GM19467 (cell line): ENCODE measurements around the gene PZP.
"Not testable (repeated sequence)": the region's sequence is repeated elsewhere in the genome, so short reads cannot be mapped to it uniquely, and the experiment has no call there.

Experiments used
- ATAC-seq: cut with Tn5 transposase; IDR thresholded peaks from one replicate; pipeline ENCODE4 v1.9.1; 2021; ENCODE audit warnings: mild to moderate bottlenecking, moderate library complexity; ENCODE audit not compliant: unreplicated experiment

The PZP gene

GRCh38 chr12:9208229-9208628, at the start of gene PZP:
PZP (minus strand) TSS chr12:9208395; CDS start chr12:9208341, 54 bp downstream.
- no peak for ATAC-seq

GRCh38 chr12:9256758-9257405, 48.7 kb upstream of the PZP start:
- no peak for ATAC-seq

- no peak for ATAC-seq
These were observed 48.1 kb upstream of the PZP start for GRCh38 chr12:9256341-9256740.

- no peak for ATAC-seq
These were observed 47.6 kb upstream of the PZP start for GRCh38 chr12:9255837-9256236.

GRCh38 chr12:9253464-9253863, 45.3 kb upstream of the PZP start:
- no peak for ATAC-seq

- not testable (repeated sequence) for ATAC-seq
These were observed 44.6 kb upstream of the PZP start for GRCh38 chr12:9252791-9253190.

- ATAC-seq: no peak
These were observed 44.1 kb upstream of the PZP start for GRCh38 chr12:9252256-9252655.

GRCh38 chr12:9248435-9248834, 40.2 kb upstream of the PZP start:
- no peak for ATAC-seq

GRCh38 chr12:9244894-9245293, 36.7 kb upstream of the PZP start:
- no peak for ATAC-seq

GRCh38 chr12:9243999-9244649, 35.9 kb upstream of the PZP start:
- no peak for ATAC-seq

- ATAC-seq: no peak
These were observed 33.1 kb upstream of the PZP start for GRCh38 chr12:9241301-9241700.

- no peak for ATAC-seq
These were observed 32.6 kb upstream of the PZP start for GRCh38 chr12:9240776-9241175.

GRCh38 chr12:9240004-9240635, 31.9 kb upstream of the PZP start:
- ATAC-seq: not testable (repeated sequence)

- no peak for ATAC-seq
These were observed 29.1 kb upstream of the PZP start for GRCh38 chr12:9237286-9237685.

- no peak for ATAC-seq
These were observed 27.3 kb upstream of the PZP start for GRCh38 chr12:9235519-9235918.

GRCh38 chr12:9227950-9228349, 19.8 kb upstream of the PZP start:
- no peak for ATAC-seq

- ATAC-seq: no peak
These were observed 15.6 kb upstream of the PZP start for GRCh38 chr12:9223830-9224229.

- no peak for ATAC-seq
These were observed 13.3 kb upstream of the PZP start for GRCh38 chr12:9221483-9221882.

- not testable (repeated sequence) for ATAC-seq
These were observed 12.8 kb upstream of the PZP start for GRCh38 chr12:9221011-9221410.

GRCh38 chr12:9214534-9214933, 6.3 kb upstream of the PZP start:
- ATAC-seq: no peak

GRCh38 chr12:9211687-9212086, 3.5 kb upstream of the PZP start:
- no peak for ATAC-seq

GRCh38 chr12:9204380-9204779, 3.8 kb downstream of the PZP start:
- ATAC-seq: no peak
